ENCODE data around the gene TEX13D. TPM values are rescaled to one million over a fixed set of nuclear protein-coding genes. Genes with fewer than 3 reads are reported as not detected.

TEX13D gene
- total and polyA plus RNA-seq, 4 donors, result not detected

DNA sequence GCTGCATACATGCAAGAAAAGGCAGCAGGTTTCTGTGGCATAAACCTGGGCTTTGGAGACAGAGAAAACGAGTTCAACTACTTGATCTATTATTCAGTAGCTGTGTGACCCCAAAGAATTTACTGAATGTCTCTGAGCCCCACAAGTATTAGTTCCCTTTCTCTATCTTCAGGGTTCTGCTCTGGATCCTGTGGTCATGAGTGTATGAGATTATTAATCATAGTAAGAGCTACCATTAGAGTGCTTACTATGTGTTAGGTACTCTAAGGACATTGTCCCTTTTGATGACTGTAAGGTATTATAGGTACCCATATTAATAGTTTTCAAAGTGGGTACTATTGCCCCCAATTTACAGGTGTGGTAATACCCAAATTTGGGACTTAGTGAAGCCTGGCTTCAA is 5.5 kb downstream of the TEX13D start:
- Histone ChIP-seq H3K27ac (ENCODE audit: low read depth in 1 of 2, low read length in 2 of 2) (no peak overlapping the region), H3K36me3 (ENCODE audit: control insufficient read depth in 4 of 4, insufficient read depth in 3 of 4, low read depth in 1 of 4, low read length in 3 of 4) (no peaks in the 10 kb centered on the region), H3K9ac (ENCODE audit: low read depth in 1 of 2, low read length in 2 of 2) (no peak overlapping the region), H3K4me1 (ENCODE audit: control insufficient read depth in 4 of 4, insufficient read depth in 4 of 4, low read length in 3 of 4) (no peaks in the 10 kb centered on the region), H3K4me3 (ENCODE audit: low read depth in 1 of 3, low read length in 3 of 3) (no peak overlapping the region), H3K9me3 (ENCODE audit: control insufficient read depth in 4 of 4, low read length in 3 of 4) (no peaks in the 10 kb centered on the region), H3K27me3 (ENCODE audit: control insufficient read depth in 4 of 4, insufficient read depth in 4 of 4, low read length in 3 of 4) (no peaks in the 10 kb centered on the region)
- WGBS, result 38% methylated on average over 1 of the region's 1 CpG
- TF ChIP-seq, protein P1, sequence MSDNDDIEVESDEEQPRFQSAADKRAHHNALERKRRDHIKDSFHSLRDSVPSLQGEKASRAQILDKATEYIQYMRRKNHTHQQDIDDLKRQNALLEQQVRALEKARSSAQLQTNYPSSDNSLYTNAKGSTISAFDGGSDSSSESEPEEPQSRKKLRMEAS (IDR thresholded peaks at IDR 0.05), result no peak
- no peak for TF ChIP-seq FOXA1 (IDR thresholded peaks at IDR 0.05)
- no peak for DNase-seq (ENCODE audit: low spot score)

DNA sequence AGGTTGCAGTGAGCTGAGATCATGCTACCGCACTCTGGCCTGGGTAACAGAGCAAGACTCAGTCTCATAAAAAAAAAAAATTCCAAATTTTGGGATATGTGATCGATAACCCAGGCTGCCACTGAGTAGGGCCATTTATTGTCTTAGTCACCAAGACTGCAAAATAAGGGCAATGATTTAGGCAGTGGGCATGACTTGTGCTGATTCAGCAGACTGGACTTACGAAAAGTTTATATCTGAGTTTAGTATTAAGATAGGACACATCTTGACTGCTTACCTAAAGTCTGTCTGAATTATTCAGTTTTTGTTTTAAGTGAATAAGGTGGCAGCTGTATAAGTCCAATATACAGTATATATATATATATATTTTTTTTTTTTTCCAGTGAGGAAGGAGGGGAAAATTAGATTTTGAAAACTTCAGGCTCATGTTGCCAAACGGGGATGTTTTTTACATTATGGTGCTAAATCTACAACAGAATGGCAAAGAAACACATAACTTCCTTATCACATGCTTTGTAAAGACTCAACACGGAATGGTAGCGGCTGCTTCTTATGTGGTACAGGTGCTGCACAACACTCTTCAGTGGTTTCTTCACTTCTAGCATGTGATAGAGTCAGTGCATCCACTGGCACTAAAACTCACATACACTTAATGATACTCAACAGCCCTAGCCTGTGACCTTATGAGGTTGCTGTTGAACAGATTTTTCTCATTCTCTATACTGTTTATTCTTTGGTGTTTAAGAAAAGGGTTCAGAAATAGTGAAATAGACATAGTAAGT is 6.5 kb downstream of the TEX13D start:
- Histone ChIP-seq H3K36me3 (ENCODE audit: control insufficient read depth in 4 of 4, insufficient read depth in 3 of 4, low read depth in 1 of 4, low read length in 3 of 4) (no peaks in the 10 kb centered on the region), H3K4me1 (ENCODE audit: control insufficient read depth in 4 of 4, insufficient read depth in 4 of 4, low read length in 3 of 4) (no peaks in the 10 kb centered on the region), H3K9ac (ENCODE audit: low read depth in 1 of 2, low read length in 2 of 2) (no peak overlapping the region), H3K4me3 (ENCODE audit: low read depth in 1 of 3, low read length in 3 of 3) (no peak overlapping the region), H3K9me3 (ENCODE audit: control insufficient read depth in 4 of 4, low read length in 3 of 4) (no peaks in the 10 kb centered on the region), H3K27ac (ENCODE audit: low read depth in 1 of 2, low read length in 2 of 2) (no peak overlapping the region), H3K27me3 (ENCODE audit: control insufficient read depth in 4 of 4, insufficient read depth in 4 of 4, low read length in 3 of 4) (no peaks in the 10 kb centered on the region)
- WGBS, result 87% methylated on average over 6 of the region's 6 CpGs
- no peak for DNase-seq (ENCODE audit: low spot score)
- no peak for TF ChIP-seq REST (IDR thresholded peaks at IDR 0.05)
- TF ChIP-seq FOXA1 (IDR thresholded peaks at IDR 0.05), result no peak
- TF ChIP-seq HNF4G (IDR thresholded peaks at IDR 0.05), result no peak
- TF ChIP-seq FOXA2 (IDR thresholded peaks at IDR 0.05), result no peak

GRCh38 chrX:124341396-124342132 is 9.1 kb downstream of the TEX13D start:
- no peak for TF ChIP-seq TAF1 (conservative IDR thresholded peaks at IDR 0.05)
- TF ChIP-seq JUND (IDR thresholded peaks at IDR 0.05), result no peak
- no peak for TF ChIP-seq GABPA (IDR thresholded peaks at IDR 0.05 in 1 of 2, conservative IDR thresholded peaks at IDR 0.05 in 1 of 2)

More at GRCh38 chrX:124341396-124342132, 9.1 kb downstream of the TEX13D start:
- H3K9me3 ChIP-seq (ENCODE audit: control insufficient read depth in 4 of 4, low read length in 3 of 4), result no peaks in the 10 kb centered on the region
- H3K4me1 ChIP-seq (ENCODE audit: control insufficient read depth in 4 of 4, insufficient read depth in 4 of 4, low read length in 3 of 4), result no peaks in the 10 kb centered on the region
- no peaks in the 10 kb centered on the region for H3K36me3 ChIP-seq (ENCODE audit: control insufficient read depth in 4 of 4, insufficient read depth in 3 of 4, low read depth in 1 of 4, low read length in 3 of 4)
- H3K27me3 ChIP-seq (ENCODE audit: control insufficient read depth in 4 of 4, insufficient read depth in 4 of 4, low read length in 3 of 4), result no peaks in the 10 kb centered on the region
- WGBS, result 71% methylated on average over 7 of the region's 7 CpGs
- H3K4me3 ChIP-seq (ENCODE audit: low read depth in 1 of 3, low read length in 3 of 3), result no peak overlapping the region
- no peak for DNase-seq (ENCODE audit: low spot score)
- no peak overlapping the region for H3K9ac ChIP-seq (ENCODE audit: low read depth in 1 of 2, low read length in 2 of 2)
- H3K27ac ChIP-seq (ENCODE audit: low read depth in 1 of 2, low read length in 2 of 2), result no peak overlapping the region
